Stimulated activated CD4-positive, alpha-beta T cell treated with anti-CD3 and anti-CD28 coated beads, Interleukin-1b, Interleukin-23, amount 100 ng/mL, for 1 hour (primary cell): Measurements from ENCODE around the gene PARG.
"Not testable (repeated sequence)": the region's sequence is repeated elsewhere in the genome, so short reads cannot be mapped to it uniquely, and the experiment has no call there.

Experiments used
- DNase-seq, 2 donors: peaks; one replicate each; pipeline ENCODE4 v3.0.0-alpha.2; 2020; ENCODE audit warnings: low read depth in 2 of 2

The PARG gene

GRCh38 chr10:49903829-49904228 is 38.0 kb downstream of the PARG start:
- DNase-seq = not testable (repeated sequence)

- DNase-seq = not testable (repeated sequence)
These were observed 41.4 kb downstream of the PARG start for GRCh38 chr10:49900406-49900805.

- DNase-seq = not testable (repeated sequence)
These were observed 41.8 kb downstream of the PARG start for GRCh38 chr10:49899999-49900398.

GRCh38 chr10:49890025-49890424 is 51.8 kb downstream of the PARG start:
- DNase-seq = not testable (repeated sequence)

- DNase-seq = not testable (repeated sequence)
These were observed 57.0 kb downstream of the PARG start for GRCh38 chr10:49884739-49885331.

GRCh38 chr10:49883852-49884251 is 58.0 kb downstream of the PARG start:
- DNase-seq = not testable (repeated sequence)

GRCh38 chr10:49882327-49882726 is 59.5 kb downstream of the PARG start:
- DNase-seq = not testable (repeated sequence)

GRCh38 chr10:49872740-49873139 is 69.1 kb downstream of the PARG start:
- not testable (repeated sequence) for DNase-seq

GRCh38 chr10:49871462-49871861 is 70.4 kb downstream of the PARG start:
- DNase-seq = not testable (repeated sequence)

- DNase-seq = not testable (repeated sequence)
These were observed 81.9 kb downstream of the PARG start for GRCh38 chr10:49859933-49860332.

GRCh38 chr10:49858697-49859382 is 83.0 kb downstream of the PARG start:
- not testable (repeated sequence) for DNase-seq

GRCh38 chr10:49849520-49849919 is 92.3 kb downstream of the PARG start:
- DNase-seq = not testable (repeated sequence)

GRCh38 chr10:49844775-49845595 is 96.8 kb downstream of the PARG start:
- no peak for DNase-seq

- DNase-seq = not testable (repeated sequence)
These were observed 99.5 kb downstream of the PARG start for GRCh38 chr10:49842333-49842628.

GRCh38 chr10:49841615-49842332 is 100.1 kb downstream of the PARG start:
- no peak for DNase-seq

GRCh38 chr10:49837685-49838084 is 104.1 kb downstream of the PARG start:
- no peak for DNase-seq

GRCh38 chr10:49837051-49837478 is 104.8 kb downstream of the PARG start:
- DNase-seq = no peak

GRCh38 chr10:49834976-49835375 is 106.9 kb downstream of the PARG start:
- no peak for DNase-seq

GRCh38 chr10:49834201-49834600 is 107.6 kb downstream of the PARG start:
- DNase-seq = no peak

- DNase-seq = no peak
These were observed 108.7 kb downstream of the PARG start for GRCh38 chr10:49833168-49833567.

GRCh38 chr10:49831352-49832035 is 110.3 kb downstream of the PARG start:
- no peak for DNase-seq
